ENCODE measurements around the gene ANP32D.

Gene ANP32D

GRCh38 chr12:48446161-48446776 lies 26.1 kb upstream of the ANP32D start (continued):
- TF ChIP-seq ZNF585B (tag by site-specific recombination; IDR thresholded peaks at IDR 0.05) (no peak), ZNF768 (tag by site-specific recombination; IDR thresholded peaks at IDR 0.05) (no peak), ZBTB7A (tag by site-specific recombination; IDR thresholded peaks at IDR 0.05; ENCODE audit: low read depth) (no peak), ZNF658 (tag by site-specific recombination; IDR thresholded peaks at IDR 0.05) (no peak), ZNF112 (tag by site-specific recombination; IDR thresholded peaks at IDR 0.05) (no peak), FEZF1 (tag by site-specific recombination; IDR thresholded peaks at IDR 0.05) (no peak), ZBTB6 (tag by site-specific recombination; IDR thresholded peaks at IDR 0.05) (no peak), ZBTB17 (tag by site-specific recombination; IDR thresholded peaks at IDR 0.05) (no peak), ZNF561 (tag by site-specific recombination; IDR thresholded peaks at IDR 0.05; ENCODE audit: borderline replicate concordance) (no peak)

- no peak for TF ChIP-seq ZBTB48 (tag by site-specific recombination; IDR thresholded peaks at IDR 0.05)
- no peak for TF ChIP-seq TRIM28 (IDR thresholded peaks at IDR 0.05; ENCODE audit: borderline replicate concordance, low read length)
- no peak for TF ChIP-seq ZSCAN4 (tag by site-specific recombination; IDR thresholded peaks at IDR 0.05)
- CTCF ChIA-PET = no interaction called here
- Histone ChIP-seq H3K9me3 (ENCODE audit: control insufficient read depth, insufficient read depth, low read depth, low read length) (no peaks in the 10 kb centered on the region), H3K4me1 (ENCODE audit: control insufficient read depth, insufficient read depth, low read length) (no peaks in the 10 kb centered on the region), H3K36me3 (ENCODE audit: control insufficient read depth in 2 of 2, insufficient read depth in 1 of 2, low read length in 2 of 2) (no peaks in the 10 kb centered on the region), H3K4me3 (ENCODE audit: low read depth, low read length) (no peak overlapping the region), H3K27ac (ENCODE audit: extremely low read depth, low read depth, low read length) (no peak overlapping the region)
- POLR2A ChIA-PET = no interaction called here
Observed at GRCh38 chr12:48447755-48448154, 24.6 kb upstream of the ANP32D start.

- H3K4me3 ChIP-seq (ENCODE audit: low read depth, low read length) = no peak overlapping the region
- no peaks in the 10 kb centered on the region for H3K4me1 ChIP-seq (ENCODE audit: control insufficient read depth, insufficient read depth, low read length)
- TF ChIP-seq OVOL3 (tag by site-specific recombination; IDR thresholded peaks at IDR 0.05) (no peak), ZNF677 (tag by site-specific recombination; IDR thresholded peaks at IDR 0.05) (no peak), PATZ1 (tag by site-specific recombination; IDR thresholded peaks at IDR 0.05) (no peak), ZNF16 (tag by site-specific recombination; IDR thresholded peaks at IDR 0.05; ENCODE audit: low read depth) (no peak), ZNF837 (tag by site-specific recombination; IDR thresholded peaks at IDR 0.05) (no peak), ZNF146 (tag by site-specific recombination; IDR thresholded peaks at IDR 0.05) (no peak), ZNF747 (tag by site-specific recombination; IDR thresholded peaks at IDR 0.05) (no peak)
- POLR2A ChIA-PET = no interaction called here
- no peaks in the 10 kb centered on the region for H3K9me3 ChIP-seq (ENCODE audit: control insufficient read depth, insufficient read depth, low read depth, low read length)
- no peak overlapping the region for H3K27ac ChIP-seq (ENCODE audit: extremely low read depth, low read depth, low read length)
- CTCF ChIA-PET = no interaction called here
- no peaks in the 10 kb centered on the region for H3K36me3 ChIP-seq (ENCODE audit: control insufficient read depth in 2 of 2, insufficient read depth in 1 of 2, low read length in 2 of 2)
Observed at GRCh38 chr12:48451372-48451771, 21.0 kb upstream of the ANP32D start.

Data from HEK293 (cell line).